ENCODE measurements around the gene KCNJ4.
"Not testable (repeated sequence)": the region's sequence is repeated elsewhere in the genome, so short reads cannot be mapped to it uniquely, and the experiment has no call there.

The KCNJ4 gene

GRCh38 chr22:38470179-38470578, 15.2 kb upstream of the KCNJ4 start:
- not testable (repeated sequence) for DNase-seq

GRCh38 chr22:38469306-38469781, 14.3 kb upstream of the KCNJ4 start:
- no peak for DNase-seq

GRCh38 chr22:38468443-38469305, 13.7 kb upstream of the KCNJ4 start:
- no peak for DNase-seq

GRCh38 chr22:38467904-38468442, 13.0 kb upstream of the KCNJ4 start, which contains the start of gene KDELR3:
Gene KDELR3, plus strand, starts transcription at chr22:38468096. Its CDS starts 138 bp downstream, at chr22:38468234.
- DNase-seq: peak; percentile 78 to 93 (median 90)

DNA sequence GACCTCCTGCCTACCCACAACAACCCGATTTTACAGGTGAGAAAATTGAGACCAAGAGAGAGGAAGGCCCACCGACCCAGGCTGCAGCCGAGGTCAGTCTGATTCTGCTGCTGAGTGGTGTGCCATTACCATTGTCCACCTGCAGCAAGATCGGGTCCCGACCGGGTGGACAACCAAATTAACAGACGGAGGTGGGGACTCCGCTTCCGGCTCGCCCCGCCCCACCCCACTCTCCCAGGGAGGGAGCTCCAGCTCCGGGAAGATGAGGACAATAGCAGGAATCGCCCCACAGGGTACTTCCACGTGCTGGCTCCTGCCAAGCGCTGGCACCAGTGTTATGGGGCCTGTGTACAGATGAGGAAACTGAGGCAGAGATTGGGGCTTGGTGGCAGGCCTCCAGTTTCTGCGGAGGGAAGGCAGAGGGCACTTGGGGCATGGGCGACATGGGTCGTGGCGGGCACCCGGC, 12.5 kb upstream of the KCNJ4 start:
- no peak for DNase-seq

- no peak for DNase-seq
Observed at GRCh38 chr22:38465673-38466490, 10.9 kb upstream of the KCNJ4 start.

DNA sequence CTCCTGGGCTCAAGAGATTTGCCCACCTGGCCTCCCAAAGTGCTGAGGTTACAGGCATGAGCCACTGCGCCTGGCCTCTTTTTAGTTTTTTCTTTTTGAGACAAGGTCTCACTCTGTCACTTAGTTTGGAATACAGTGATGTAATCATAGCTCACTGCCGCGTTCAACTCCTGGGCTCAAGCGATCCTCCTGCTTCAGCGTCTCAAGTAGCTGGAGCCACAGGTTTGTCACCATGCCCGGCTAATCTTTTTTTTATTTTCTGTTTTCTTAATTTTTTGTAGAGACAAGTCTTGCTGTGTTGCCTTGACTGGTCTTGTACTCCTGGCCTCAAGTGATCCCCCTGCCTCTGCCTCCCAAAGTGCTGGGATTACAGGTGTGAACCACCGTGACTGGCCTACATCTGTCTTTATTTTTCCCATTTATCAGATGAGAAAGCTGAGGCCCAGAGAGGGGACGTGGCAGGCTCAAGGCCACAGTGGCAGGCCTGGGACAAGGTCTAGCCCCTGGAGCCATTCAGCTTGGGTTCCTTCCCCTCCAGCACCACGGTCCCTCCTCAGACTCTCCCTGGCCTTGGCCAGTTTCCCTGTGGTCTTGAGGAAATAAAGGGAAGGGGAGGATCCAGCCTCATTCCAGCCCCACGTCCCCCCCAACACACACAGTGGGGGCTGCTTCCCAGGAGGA, 10.1 kb upstream of the KCNJ4 start:
- DNase-seq: no peak

DNA sequence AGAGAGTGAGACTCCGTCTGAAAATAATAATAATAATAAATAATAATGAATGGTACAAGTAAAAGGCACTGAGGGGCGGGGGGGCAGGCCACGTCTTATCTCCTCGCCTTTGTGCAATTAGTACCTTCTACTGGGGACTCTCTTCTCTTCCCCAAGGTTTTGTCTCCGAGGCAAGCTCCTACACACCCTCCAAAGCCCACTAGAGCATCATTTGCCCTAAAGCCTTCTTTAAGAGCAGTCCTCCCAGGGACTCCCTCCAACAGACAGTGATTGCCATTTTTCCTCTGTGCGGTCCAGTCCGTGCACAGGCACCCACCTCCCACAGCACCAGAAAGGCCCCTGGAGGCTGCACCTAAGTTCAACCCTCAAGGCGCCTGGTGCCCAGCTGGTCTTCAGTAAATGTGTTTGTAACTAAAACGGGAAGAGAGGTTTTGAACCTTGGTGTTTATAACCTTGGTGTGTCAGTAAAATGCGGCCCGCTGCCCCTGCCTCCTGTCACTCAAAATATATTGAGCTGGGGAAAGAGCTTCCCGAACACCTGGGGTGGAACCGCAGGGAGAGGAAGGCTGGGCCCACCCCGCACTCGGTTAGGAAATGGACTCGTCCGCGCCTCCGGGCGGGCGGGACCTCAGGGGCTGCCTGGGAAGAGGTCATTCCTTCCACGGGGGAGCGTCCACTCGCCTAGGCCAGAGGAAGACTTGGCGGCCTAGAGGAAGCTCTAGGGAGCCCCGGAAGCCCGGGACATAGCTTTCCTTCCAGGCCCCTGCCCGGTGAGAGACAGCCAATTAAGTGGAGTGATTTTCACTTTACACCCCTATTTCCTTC, 8.2 kb upstream of the KCNJ4 start:
- peak in 1 of 3 donors; percentile 21 for DNase-seq

GRCh38 chr22:38461414-38462081, 6.5 kb upstream of the KCNJ4 start:
- DNase-seq: peak; percentile 68 to 82 (median 72)

- no peak for DNase-seq
Observed at GRCh38 chr22:38461057-38461413, 6.0 kb upstream of the KCNJ4 start.

DNA sequence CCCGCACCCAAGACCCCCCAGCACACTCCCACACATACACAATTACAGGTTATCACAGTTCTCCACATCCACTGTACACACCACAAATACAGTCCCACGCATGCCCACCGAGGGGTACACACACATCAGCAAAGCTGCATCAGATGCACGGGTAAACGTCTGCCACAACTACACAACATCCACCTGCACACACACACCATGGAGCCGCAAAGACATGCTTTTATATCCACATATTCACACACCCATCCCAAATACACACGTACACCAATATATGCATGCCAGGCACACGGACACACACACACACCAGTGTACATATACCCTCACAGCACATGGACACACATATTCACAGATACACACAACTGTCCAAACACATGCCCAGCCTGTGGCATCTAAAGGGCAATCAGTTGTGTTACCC, 5.4 kb upstream of the KCNJ4 start:
- DNase-seq: no peak

- no peak for DNase-seq
Observed at GRCh38 chr22:38456841-38457699, 2.1 kb upstream of the KCNJ4 start.

DNA sequence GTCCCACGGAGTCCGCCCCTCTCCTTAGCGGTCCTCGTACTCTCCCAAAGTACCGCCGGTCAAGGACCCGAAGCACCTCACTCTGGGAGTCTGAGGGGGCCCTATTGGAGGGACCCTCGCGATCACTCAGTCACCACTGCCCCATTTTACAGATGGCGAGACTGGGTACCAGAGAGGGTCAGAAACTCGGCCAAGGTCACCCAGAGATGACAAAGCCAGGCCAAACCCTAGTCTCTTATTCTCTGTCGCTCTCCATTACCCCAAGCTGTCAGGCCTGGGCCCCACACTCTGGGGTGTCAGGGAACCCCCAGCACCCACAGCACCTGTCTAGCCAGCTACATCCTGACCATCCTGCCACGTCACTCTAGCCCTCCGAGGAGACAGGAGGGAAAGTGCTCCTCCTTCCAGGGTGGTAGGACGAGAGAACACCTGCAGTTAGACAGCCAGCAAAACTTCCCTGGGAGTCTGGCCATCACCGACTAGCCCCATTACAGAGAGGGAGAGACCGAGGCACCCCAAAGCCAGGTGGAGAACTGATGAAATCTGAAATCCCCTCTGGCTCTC, 1.4 kb upstream of the KCNJ4 start:
- no peak for DNase-seq

DNA sequence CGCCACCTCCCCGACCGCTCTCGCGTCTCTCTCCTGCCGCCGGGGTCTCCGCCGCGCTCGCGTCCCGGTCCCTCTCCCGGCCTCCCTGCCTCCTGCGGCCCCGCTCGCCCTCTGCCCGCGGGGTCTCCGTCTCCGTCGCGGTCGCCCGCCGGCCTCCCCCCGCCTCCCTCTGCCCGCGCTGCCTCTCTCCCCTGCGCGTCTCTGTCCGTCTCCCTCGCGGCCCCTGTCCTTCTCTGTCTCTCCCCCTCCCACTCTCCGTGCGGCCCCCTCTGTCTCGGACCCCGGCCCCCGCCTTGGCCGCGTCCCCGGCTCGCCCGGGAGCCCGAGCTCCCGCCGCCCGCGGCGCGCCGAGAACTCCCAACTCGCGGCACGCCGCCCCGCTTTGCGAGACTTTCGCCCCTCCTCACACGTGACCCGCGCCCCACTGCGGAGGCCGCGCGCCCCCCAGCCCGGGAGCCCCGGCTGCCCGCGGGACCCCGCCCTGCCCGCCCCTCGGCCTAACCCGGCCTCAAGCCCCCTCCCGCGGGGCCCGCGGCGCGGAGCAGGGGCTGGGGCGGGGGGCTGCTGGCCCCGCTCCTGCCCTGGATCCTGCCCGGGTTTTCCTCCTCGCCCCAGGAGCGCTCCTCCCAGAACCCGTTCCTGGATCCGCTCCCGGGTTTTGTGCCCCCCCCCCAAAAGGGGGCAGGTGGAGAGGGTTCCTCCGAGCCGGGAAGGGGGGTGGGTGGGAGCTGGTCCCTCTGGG, 702 bp upstream of the KCNJ4 start:
- DNase-seq: peak in 1 of 3 donors; percentile 37

GRCh38 chr22:38454353-38455075, 485 bp downstream of the KCNJ4 start:
- DNase-seq: peak in 2 of 3 donors; percentile 17 to 38

GRCh38 chr22:38453996-38454352, 1.0 kb downstream of the KCNJ4 start:
- no peak for DNase-seq

DNA sequence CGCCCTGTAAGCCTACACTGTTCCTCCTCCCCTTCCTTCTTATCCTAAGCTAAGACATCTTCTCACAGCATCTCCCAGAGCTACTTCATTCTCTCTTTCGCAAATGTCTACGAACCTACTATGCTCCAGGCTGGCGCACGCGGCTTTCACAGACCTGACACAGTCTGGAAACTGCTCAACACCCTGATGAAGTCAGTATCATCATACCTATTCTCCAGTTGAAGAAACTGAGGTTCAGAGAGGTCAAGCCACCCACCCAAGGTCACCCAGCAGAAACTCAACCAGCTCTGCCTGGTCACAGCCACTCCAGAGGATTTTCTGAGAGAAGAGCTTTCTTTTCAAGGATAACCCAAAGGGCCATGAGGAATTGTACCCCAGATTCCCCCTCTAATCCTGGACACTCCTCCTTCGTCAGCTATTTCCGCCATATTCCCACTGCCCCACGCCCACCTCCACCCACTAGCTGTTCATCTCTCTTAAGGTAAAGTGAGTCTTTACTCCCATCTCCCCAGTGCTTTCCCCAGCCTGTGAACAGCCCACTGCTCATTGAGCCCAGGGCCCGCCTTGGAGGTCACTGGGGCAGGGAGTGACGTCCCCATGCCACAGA, 1.8 kb downstream of the KCNJ4 start:
- DNase-seq: no peak
